Measurements from ENCODE around the gene ITGB3. TPM values are rescaled to one million over a fixed set of nuclear protein-coding genes. Genes with fewer than 3 reads are reported as not detected.
"Not testable (repeated sequence)": the region's sequence is repeated elsewhere in the genome, so short reads cannot be mapped to it uniquely, and the experiment has no call there.

Gene ITGB3
- total RNA-seq, 1 donor = 22.0 TPM

DNA sequence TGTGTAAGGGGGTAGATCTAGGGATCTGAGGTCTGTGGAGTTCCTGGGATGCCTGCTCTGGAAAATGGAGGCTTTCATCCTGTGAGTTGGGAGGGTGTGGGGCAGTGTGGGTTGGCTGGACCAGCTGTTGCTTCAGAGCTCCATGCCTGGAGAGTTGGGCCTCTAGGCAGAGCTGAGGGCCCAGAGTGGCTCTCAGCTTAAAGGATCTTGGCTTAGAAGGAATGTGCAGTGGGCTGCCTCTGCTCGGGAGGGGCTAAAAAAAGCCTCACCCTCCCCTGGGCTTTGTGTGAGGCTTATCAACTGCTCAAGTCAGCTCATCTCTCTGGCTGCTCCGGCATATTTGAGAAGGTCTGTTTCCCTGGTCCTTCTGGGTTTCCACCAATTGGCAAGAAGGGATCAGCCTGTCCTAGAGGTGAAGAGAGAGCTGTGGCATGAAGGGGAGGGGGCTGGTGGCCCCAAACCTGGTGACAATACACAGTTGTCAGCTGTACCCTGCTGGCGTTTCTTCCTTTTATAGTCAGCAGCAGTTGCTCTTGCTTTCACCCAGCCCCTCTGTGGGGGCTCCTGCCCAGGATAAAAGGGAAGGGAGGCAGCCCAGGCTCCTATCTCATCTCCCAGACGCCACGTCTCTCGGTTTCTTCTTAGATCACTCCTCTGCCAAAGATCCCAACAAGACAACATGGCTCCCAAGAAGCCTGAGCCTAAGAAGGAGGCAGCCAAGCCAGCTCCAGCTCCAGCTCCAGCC is 44.7 kb upstream of the ITGB3 start, which contains the start of gene MYL4:
TSS of gene MYL4 (plus strand) at position 605 of the 745 bp plus-strand sequence. CDS start at position 680, 75 bp downstream.
- TF ChIP-seq, protein P1, sequence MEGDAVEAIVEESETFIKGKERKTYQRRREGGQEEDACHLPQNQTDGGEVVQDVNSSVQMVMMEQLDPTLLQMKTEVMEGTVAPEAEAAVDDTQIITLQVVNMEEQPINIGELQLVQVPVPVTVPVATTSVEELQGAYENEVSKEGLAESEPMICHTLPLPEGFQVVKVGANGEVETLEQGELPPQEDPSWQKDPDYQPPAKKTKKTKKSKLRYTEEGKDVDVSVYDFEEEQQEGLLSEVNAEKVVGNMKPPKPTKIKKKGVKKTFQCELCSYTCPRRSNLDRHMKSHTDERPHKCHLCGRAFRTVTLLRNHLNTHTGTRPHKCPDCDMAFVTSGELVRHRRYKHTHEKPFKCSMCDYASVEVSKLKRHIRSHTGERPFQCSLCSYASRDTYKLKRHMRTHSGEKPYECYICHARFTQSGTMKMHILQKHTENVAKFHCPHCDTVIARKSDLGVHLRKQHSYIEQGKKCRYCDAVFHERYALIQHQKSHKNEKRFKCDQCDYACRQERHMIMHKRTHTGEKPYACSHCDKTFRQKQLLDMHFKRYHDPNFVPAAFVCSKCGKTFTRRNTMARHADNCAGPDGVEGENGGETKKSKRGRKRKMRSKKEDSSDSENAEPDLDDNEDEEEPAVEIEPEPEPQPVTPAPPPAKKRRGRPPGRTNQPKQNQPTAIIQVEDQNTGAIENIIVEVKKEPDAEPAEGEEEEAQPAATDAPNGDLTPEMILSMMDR (IDR thresholded peaks at IDR 0.05; ENCODE audit: insufficient read depth, low read length) = no peak
- DNase-seq (ENCODE audit: low read depth) = no peak
- no peak within 1 kb of the TSS for H3K4me3 ChIP-seq (ENCODE audit: low read depth, low read length)

DNA sequence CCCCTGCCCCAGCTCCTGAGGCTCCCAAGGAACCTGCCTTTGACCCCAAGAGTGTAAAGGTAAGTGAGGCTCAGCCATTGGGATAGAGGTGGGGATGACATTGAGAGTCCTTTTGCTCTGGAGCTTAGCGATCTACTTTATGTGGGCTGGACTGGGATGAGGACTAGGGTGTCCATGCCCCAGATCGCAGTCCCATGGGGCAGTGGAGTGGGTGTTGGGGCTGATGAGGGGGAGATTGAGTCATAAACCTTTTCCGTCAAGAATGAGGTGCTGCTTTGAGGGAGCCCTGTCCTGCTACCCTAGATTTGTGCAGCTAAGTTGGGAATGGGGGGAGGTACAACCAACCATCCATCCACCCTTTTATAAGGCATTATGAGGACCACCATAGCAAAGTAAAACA is 44.1 kb upstream of the ITGB3 start:
- TF ChIP-seq, protein P1 (IDR thresholded peaks at IDR 0.05; ENCODE audit: insufficient read depth, low read length) = no peak
- H3K4me3 ChIP-seq (ENCODE audit: low read depth, low read length) = no peak overlapping the region
- DNase-seq (ENCODE audit: low read depth) = no peak

DNA sequence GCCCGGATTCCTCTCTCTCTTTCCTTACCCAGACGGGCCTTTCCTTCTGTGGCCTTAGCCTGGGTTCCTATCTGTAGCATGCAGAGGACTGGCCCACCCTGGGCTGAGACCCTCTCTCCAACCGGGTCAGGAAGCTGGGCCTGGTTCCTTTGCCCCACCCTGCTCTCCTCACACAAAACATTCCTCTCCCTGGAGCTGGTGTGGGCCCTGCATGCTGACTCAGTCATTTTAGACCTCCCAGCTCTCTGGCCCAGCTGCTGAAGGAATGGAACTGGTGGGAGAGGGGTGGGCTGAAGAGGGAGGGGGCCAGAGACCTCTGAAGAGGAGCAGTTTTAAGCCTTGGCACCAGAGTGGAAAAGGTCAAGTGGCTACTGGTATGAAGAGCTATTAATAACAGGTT is 43.5 kb upstream of the ITGB3 start:
- TF ChIP-seq, protein P1 (IDR thresholded peaks at IDR 0.05; ENCODE audit: insufficient read depth, low read length) = no peak
- DNase-seq (ENCODE audit: low read depth) = peak; percentile 19
- no peak overlapping the region for H3K4me3 ChIP-seq (ENCODE audit: low read depth, low read length)

DNA sequence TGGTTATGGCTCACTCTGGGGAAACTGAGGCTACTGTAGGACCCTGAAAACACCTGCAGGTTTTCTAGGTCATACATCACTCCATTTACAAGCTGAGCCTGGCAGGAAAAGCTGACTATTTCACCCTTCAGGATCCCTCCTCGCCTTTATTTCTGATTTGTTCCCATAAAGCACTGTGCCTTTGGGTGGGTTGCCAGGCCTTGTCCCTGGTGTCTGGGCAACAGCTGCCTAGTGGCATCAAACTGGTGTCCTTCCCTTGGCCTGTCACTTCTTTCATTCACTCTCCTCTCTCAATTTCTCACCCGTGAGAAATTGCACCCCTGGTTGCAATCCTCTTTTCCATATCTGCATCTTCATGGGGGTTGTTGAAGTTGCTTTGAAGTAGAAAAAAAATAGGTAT is 42.8 kb upstream of the ITGB3 start:
- TF ChIP-seq, protein P1 (IDR thresholded peaks at IDR 0.05; ENCODE audit: insufficient read depth, low read length) = no peak
- DNase-seq (ENCODE audit: low read depth) = no peak
- no peak overlapping the region for H3K4me3 ChIP-seq (ENCODE audit: low read depth, low read length)

DNA sequence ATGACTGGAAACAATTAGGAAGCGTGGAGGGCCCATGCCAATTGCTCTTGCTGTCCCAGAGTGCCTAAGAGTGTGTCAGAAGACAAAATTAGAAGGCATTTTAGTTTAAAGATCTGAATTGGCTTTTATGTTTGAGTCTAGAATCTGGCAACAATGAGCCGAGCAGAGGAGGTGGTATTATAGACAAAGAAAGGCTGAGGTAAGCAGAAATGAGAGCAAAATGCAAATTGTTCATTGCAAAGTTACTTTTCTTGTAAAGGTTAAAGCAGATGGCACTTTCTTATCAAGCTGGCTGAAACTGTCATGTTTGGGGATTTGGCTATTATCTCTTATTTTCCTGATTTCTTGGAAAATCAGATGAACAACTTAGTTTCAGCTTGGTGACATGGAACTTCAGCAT is 41.2 kb upstream of the ITGB3 start:
- no peak overlapping the region for H3K4me3 ChIP-seq (ENCODE audit: low read depth, low read length)
- DNase-seq (ENCODE audit: low read depth) = no peak
- TF ChIP-seq, protein P1 (IDR thresholded peaks at IDR 0.05; ENCODE audit: insufficient read depth, low read length) = no peak

DNA sequence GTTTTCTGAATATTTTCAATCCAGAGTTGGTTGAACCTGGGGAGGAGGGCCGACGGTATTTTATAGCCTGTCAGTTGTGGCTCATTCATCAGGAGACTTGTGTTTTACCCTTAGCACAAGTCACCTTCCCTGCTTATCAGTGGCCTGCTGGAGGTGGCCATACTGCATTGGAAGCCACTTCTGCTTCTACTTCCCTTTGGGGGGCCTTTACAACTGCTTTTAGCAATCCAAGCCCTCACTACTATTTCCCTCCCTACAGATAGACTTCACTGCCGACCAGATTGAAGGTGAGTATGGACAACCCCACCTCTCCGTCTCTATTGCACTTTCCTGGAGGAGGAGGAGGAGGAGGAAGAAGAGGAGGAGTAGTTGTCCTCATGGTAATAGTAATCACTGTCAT is 40.1 kb upstream of the ITGB3 start:
- no peak for DNase-seq (ENCODE audit: low read depth)
- TF ChIP-seq, protein P1 (IDR thresholded peaks at IDR 0.05; ENCODE audit: insufficient read depth, low read length) = no peak

DNA sequence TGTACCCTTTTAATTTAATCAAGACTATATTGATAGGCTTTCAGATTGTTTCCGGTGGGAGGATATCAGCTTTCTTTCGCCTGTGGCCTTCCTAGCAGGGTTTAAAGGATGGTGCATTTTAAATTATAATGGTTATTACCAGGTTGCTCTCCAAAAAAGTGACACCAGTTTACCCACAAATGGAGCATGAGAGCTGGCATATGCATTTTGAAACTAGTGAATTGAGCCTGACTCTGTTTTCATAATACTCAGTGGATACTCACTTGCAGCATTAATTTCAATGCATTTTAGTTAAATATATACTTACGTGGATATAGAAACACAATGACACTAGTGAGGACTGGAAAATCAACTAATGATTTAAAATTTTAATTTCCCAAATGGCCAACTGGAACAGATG is 38.7 kb upstream of the ITGB3 start:
- TF ChIP-seq, protein P1 (IDR thresholded peaks at IDR 0.05; ENCODE audit: insufficient read depth, low read length) = no peak
- no peak overlapping the region for H3K4me3 ChIP-seq (ENCODE audit: low read depth, low read length)
- DNase-seq (ENCODE audit: low read depth) = no peak

More for the DNA sequence above, 40.1 kb upstream of the ITGB3 start:
- H3K4me3 ChIP-seq (ENCODE audit: low read depth, low read length) = no peak overlapping the region

DNA sequence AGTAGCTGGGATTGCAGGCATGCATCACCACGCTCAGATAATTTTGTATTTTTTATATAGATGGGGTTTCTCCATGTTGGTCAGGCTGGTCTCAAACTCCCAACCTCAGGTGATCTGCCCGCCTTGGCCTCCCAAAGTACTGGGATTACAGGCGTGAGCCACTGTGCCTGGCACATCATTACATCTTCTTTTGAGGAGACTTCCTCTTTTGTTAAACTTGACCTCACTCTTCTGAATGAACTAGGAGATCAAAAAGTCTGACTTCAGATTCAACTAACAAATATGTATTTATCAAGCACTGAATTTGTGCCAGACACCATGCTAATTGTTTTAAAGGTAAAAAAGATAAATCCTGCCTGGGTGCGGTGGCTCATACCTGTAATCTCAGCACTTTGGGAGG is 36.8 kb upstream of the ITGB3 start:
- not testable (repeated sequence) for H3K4me3 ChIP-seq (ENCODE audit: low read depth, low read length); DNase-seq (ENCODE audit: low read depth)

DNA sequence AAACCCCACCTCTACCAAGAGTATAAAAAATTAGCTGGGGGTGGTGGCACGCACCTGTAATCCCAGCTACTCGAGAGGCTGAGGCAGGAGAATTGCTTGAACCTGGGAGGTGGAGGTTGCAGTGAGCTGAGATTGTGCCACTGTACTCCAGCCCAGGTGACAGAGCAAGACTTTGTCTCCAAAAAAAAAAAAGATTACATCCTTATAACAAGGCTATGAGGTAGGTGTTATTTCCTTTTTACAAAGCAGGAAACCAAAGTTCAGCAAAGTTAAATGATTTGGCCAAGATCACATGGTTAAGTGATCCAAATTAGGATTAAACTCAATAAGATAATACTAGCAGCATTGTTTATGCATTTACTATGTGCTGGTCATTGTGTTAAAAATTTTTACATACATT is 36.3 kb upstream of the ITGB3 start:
- not testable (repeated sequence) for DNase-seq (ENCODE audit: low read depth); H3K4me3 ChIP-seq (ENCODE audit: low read depth, low read length)
